Loucy (cell line): ENCODE data around the gene CSTPP1.
"Not testable (repeated sequence)": the region's sequence is repeated elsewhere in the genome, so short reads cannot be mapped to it uniquely, and the experiment has no call there.

Experiments
- H2AFZ ChIP-seq: fragments of 200-600 bp; sonication (generic); 2 replicates; pipeline ENCODE4 v1.6.0; 2016; ENCODE audit warnings: antibody characterized with exemption, mild to moderate bottlenecking, low read length, moderate library complexity
- H3F3A ChIP-seq: fragments of 200-600 bp; 2 replicates; pipeline ENCODE4 v1.6.0; 2016; ENCODE audit warnings: antibody characterized with exemption, low read depth, mild to moderate bottlenecking
- H3K27me3 ChIP-seq: fragments of 200-600 bp; sonication (generic); 2 replicates; pipeline ENCODE4 v1.6.1; 2014; ENCODE audit warnings: low read length, mild to moderate bottlenecking; ENCODE audit not compliant: insufficient read depth, poor library complexity, severe bottlenecking
- H3K36me3 ChIP-seq: fragments of 200-600 bp; sonication (generic); 2 replicates; pipeline ENCODE4 v1.6.1; 2016; ENCODE audit warnings: low read length; ENCODE audit not compliant: insufficient read depth
- H3K4me1 ChIP-seq: fragments of 200-600 bp; sonication (generic); 2 replicates; pipeline ENCODE4 v1.5.1; 2014; ENCODE audit warnings: low read length, mild to moderate bottlenecking; ENCODE audit not compliant: insufficient read depth, poor library complexity, severe bottlenecking
- H3K4me2 ChIP-seq: fragments of 200-600 bp; sonication (generic); 2 replicates; pipeline ENCODE4 v1.6.0; 2014; ENCODE audit warnings: antibody characterized with exemption, low read length, low read depth, mild to moderate bottlenecking; ENCODE audit not compliant: poor library complexity, severe bottlenecking
- H3K4me3 ChIP-seq: fragments of 200-600 bp; sonication (generic); 2 replicates; pipeline ENCODE4 v1.5.1; 2014; ENCODE audit warnings: low read length, mild to moderate bottlenecking, mixed read lengths; ENCODE audit not compliant: poor library complexity, severe bottlenecking
- H3K79me2 ChIP-seq: fragments of 200-600 bp; sonication (generic); 2 replicates; pipeline ENCODE4 v1.6.1; 2014; ENCODE audit warnings: low read length; ENCODE audit not compliant: insufficient read depth
- H3K9ac ChIP-seq: fragments of 200-600 bp; sonication (generic); 2 replicates; pipeline ENCODE4 v1.6.0; 2014; ENCODE audit warnings: mild to moderate bottlenecking, low read depth, low read length, moderate library complexity; ENCODE audit not compliant: poor library complexity, severe bottlenecking
- H3K9me2 ChIP-seq: fragments of 200-600 bp; sonication (generic); replicated peaks from 2 replicates; pipeline ENCODE4 v1.6.1; 2016; ENCODE audit warnings: low read depth, low read length, mixed read lengths
- H3K9me3 ChIP-seq: fragments of 200-600 bp; sonication (generic); 2 replicates; pipeline ENCODE4 v1.6.1; 2014; ENCODE audit warnings: mild to moderate bottlenecking, antibody characterized with exemption, low read length, low read depth; ENCODE audit not compliant: insufficient read depth
- H4K20me1 ChIP-seq: fragments of 200-600 bp; sonication (generic); 2 replicates; pipeline ENCODE4 v1.6.0; 2014; ENCODE audit warnings: antibody characterized with exemption, low read length, mild to moderate bottlenecking; ENCODE audit not compliant: insufficient read depth, poor library complexity, severe bottlenecking
- EZH2phosphoT487 ChIP-seq: fragments of 200-600 bp; IDR thresholded peaks from 2 replicates; pipeline ENCODE4 v1.6.1; 2018; ENCODE audit warnings: antibody characterized with exemption, mild to moderate bottlenecking, moderate library complexity, borderline replicate concordance
- TF ChIP-seq, protein P1 (sequence below): fragments of 200-600 bp; sonication (generic); conservative IDR thresholded peaks from 2 replicates; pipeline ENCODE4 v1.5.1; 2014; ENCODE audit warnings: mild to moderate bottlenecking, antibody characterized with exemption, low read length

Gene CSTPP1

DNA sequence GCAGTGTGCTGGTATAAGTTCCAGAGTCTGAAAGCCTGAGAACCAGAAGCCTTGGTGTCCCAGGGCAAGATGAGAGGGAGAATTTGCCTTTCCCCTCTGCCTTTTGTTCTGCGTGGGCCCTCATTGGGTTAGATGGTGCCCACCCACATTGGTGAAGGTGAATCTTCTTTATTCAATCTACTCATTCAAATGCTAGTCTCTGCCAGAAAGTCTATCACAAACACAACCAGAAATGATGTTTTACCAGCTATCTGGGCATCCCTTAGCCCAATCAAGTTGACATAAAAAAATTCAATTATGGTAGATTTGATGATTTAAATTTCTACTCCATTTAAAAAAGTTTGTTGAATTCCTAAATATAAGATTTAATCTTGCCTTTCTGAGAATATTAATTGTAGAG is 22.2 kb downstream of the CSTPP1 start:
- H3K36me3 ChIP-seq, result peaks cover 7% of the 10 kb centered on the region; the same call in 1 of the 2 replicates
- H3K79me2 ChIP-seq, result no peaks in the 10 kb centered on the region
- no peaks in the 10 kb centered on the region for H3K27me3 ChIP-seq
- H4K20me1 ChIP-seq, result no peaks in the 10 kb centered on the region
- no peak overlapping the region for H3K4me3 ChIP-seq
- H3K9me3 ChIP-seq, result peaks cover 17% of the 10 kb centered on the region
- no peaks in the 10 kb centered on the region for H3K4me1 ChIP-seq
- H2AFZ ChIP-seq, result no peak overlapping the region
- TF ChIP-seq, protein P1, sequence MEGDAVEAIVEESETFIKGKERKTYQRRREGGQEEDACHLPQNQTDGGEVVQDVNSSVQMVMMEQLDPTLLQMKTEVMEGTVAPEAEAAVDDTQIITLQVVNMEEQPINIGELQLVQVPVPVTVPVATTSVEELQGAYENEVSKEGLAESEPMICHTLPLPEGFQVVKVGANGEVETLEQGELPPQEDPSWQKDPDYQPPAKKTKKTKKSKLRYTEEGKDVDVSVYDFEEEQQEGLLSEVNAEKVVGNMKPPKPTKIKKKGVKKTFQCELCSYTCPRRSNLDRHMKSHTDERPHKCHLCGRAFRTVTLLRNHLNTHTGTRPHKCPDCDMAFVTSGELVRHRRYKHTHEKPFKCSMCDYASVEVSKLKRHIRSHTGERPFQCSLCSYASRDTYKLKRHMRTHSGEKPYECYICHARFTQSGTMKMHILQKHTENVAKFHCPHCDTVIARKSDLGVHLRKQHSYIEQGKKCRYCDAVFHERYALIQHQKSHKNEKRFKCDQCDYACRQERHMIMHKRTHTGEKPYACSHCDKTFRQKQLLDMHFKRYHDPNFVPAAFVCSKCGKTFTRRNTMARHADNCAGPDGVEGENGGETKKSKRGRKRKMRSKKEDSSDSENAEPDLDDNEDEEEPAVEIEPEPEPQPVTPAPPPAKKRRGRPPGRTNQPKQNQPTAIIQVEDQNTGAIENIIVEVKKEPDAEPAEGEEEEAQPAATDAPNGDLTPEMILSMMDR, result no peak
- TF ChIP-seq EZH2phosphoT487, result no peak
- H3K9me2 ChIP-seq, result no peaks in the 10 kb centered on the region
- no peaks in the 10 kb centered on the region for H3F3A ChIP-seq
- H3K9ac ChIP-seq, result no peak overlapping the region
- H3K4me2 ChIP-seq, result no peak overlapping the region

DNA sequence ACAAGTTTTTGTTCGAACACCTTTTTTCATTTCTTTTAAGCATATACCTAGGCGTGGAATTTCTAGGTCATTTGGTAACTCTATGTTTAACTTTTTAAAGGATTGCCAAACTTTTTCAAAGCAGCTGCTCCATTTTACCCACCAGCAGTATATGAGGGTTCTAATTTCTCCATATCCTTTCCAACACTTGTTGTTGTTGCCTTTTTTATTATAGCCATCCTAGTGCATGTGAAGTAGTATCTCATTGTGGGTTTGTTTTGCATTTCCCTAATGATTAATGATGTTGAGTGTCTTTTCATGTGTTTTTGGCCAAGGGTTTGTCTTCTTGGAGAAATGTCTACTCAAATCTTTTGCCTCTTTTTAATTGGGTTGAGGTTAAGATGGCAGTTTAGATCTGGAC is 24.5 kb downstream of the CSTPP1 start:
- H3K9me3 ChIP-seq, result peaks cover 17% of the 10 kb centered on the region
- H2AFZ ChIP-seq, result no peak overlapping the region
- no peaks in the 10 kb centered on the region for H4K20me1 ChIP-seq
- H3K4me1 ChIP-seq, result no peaks in the 10 kb centered on the region
- no peak overlapping the region for H3K9ac ChIP-seq
- H3K9me2 ChIP-seq, result no peaks in the 10 kb centered on the region
- no peaks in the 10 kb centered on the region for H3K79me2 ChIP-seq
- H3K27me3 ChIP-seq, result no peaks in the 10 kb centered on the region
- H3K36me3 ChIP-seq, result peaks cover 7% of the 10 kb centered on the region; the same call in 1 of the 2 replicates
- H3K4me3 ChIP-seq, result no peak overlapping the region
- no peak overlapping the region for H3K4me2 ChIP-seq
- H3F3A ChIP-seq, result no peaks in the 10 kb centered on the region
- TF ChIP-seq, protein P1, result no peak
- TF ChIP-seq EZH2phosphoT487, result no peak

DNA sequence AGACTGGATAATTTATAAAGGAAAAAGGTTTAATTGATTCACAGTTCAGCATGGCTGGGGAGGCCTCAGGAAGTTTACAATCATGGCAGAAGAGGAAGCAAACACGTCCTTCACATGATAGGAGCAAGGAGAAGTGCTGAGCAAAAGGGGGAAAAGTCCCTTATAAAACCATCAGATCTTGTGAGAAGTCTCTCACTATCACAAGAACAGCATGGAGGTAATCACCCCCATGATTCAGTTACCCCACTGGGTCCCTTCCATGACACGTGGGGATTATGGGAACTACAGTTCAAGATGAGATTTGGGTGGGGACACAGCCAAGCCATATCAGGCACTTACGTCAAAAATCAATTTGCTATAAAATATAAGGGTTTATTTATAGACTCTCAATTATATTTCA is 25.3 kb downstream of the CSTPP1 start:
- not testable (repeated sequence) for H3K4me3 ChIP-seq, H3K4me1 ChIP-seq, H3F3A ChIP-seq, H2AFZ ChIP-seq, H3K9me2 ChIP-seq, H3K36me3 ChIP-seq, H3K79me2 ChIP-seq, H3K27me3 ChIP-seq, H3K9ac ChIP-seq, H3K4me2 ChIP-seq, H4K20me1 ChIP-seq
- H3K9me3 ChIP-seq, result peaks cover 17% of the 10 kb centered on the region

DNA sequence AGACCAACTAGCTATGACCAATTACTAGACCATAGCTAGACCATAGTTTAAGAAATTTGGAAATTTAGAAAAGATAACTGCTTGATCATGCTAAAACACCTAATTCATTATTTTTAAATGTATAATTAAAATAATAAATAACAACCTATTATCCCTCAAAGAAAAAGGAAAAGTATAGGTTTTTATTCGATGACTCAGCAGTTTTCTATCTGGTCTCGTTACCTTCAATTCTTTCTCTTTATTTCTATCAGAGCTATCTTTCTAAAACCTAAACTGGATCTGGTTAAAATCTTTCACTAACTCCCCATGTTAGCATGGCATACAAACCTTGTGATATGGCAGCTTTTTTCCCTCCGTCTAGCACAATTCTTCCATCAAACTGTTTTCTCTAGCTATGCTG is 27.3 kb downstream of the CSTPP1 start:
- Histone ChIP-seq H3K79me2 (no peaks in the 10 kb centered on the region), H4K20me1 (no peaks in the 10 kb centered on the region), H3K27me3 (no peaks in the 10 kb centered on the region), H3K4me2 (no peak overlapping the region), H2AFZ (no peak overlapping the region), H3K36me3 (peaks cover 7% of the 10 kb centered on the region; the same call in 1 of the 2 replicates), H3K9me3 (peaks cover 16% of the 10 kb centered on the region), H3F3A (no peaks in the 10 kb centered on the region), H3K4me1 (no peaks in the 10 kb centered on the region), H3K9me2 (no peaks in the 10 kb centered on the region), H3K9ac (no peak overlapping the region), H3K4me3 (no peak overlapping the region)
- TF ChIP-seq, protein P1, result no peak
- TF ChIP-seq EZH2phosphoT487, result no peak
